Spinal cord (tissue), 10 donors: ENCODE results near the gene RLIM. TPM values are rescaled to one million over a fixed set of nuclear protein-coding genes. Genes with fewer than 3 reads are reported as not detected.
"Not testable (repeated sequence)": the region's sequence is repeated elsewhere in the genome, so short reads cannot be mapped to it uniquely, and the experiment has no call there.

Source experiments
- DNase-seq, 6 donors: peaks; one replicate each; pipeline versions ENCODE4 v3.0.0 to v3.0.0-alpha.2; 2013 to 2015; ENCODE audit warnings: low spot score in 6 of 6, low read depth in 4 of 6
- H3K27ac ChIP-seq: one replicate; pipeline ENCODE4 v1.5.1; 2013; ENCODE audit warnings: low read depth, low read length, control low read depth
- H3K27me3 ChIP-seq: one replicate; pipeline ENCODE4 v1.6.1; 2013; ENCODE audit warnings: low read length; ENCODE audit not compliant: control insufficient read depth, insufficient read depth
- H3K36me3 ChIP-seq: one replicate; pipeline ENCODE4 v1.6.1; 2013; ENCODE audit warnings: low read length; ENCODE audit not compliant: control insufficient read depth, insufficient read depth
- H3K4me1 ChIP-seq: one replicate; pipeline ENCODE4 v1.6.1; 2013; ENCODE audit warnings: low read length; ENCODE audit not compliant: control insufficient read depth, insufficient read depth
- H3K4me3 ChIP-seq: one replicate; pipeline ENCODE4 v1.5.1; 2013; ENCODE audit warnings: low read depth, low read length, control low read depth
- H3K9me3 ChIP-seq: one replicate; pipeline ENCODE4 v1.6.1; 2013; ENCODE audit warnings: low read length; ENCODE audit not compliant: control insufficient read depth, insufficient read depth
- WGBS: methylation state at CpG from one replicate; pipeline ENCODE4 v1.1.5; 2013; ENCODE audit warnings: missing lambda C conversion rate; ENCODE audit not compliant: insufficient coverage; 5-methylcytosine and 5-hydroxymethylcytosine counted together
- long read RNA-seq, 4 donors: transcript quantifications; one replicate each; lab custom pipeline, GENCODE V29; 2026
- polyA plus RNA-seq, 2 donors: library from polyadenylated mRNA; unstranded; fragments of 120-200 nt; gene quantifications; one replicate each; pipeline ENCODE4 v1.2.1, GENCODE V29; 2013; ENCODE audit not compliant: insufficient read length in 2 of 2
- total RNA-seq, 2 donors: library from RNA; depleted of rRNA in 1 of 2; stranded (reverse); fragments of 120-200 nt in 1 of 2; fragments of >200 nt in 1 of 2; gene quantifications; one replicate each; pipeline versions ENCODE4 v1.2.3 to v1.2.4, GENCODE V29; 2013 to 2014
- donor health status: healthy.

RLIM gene, protein sequence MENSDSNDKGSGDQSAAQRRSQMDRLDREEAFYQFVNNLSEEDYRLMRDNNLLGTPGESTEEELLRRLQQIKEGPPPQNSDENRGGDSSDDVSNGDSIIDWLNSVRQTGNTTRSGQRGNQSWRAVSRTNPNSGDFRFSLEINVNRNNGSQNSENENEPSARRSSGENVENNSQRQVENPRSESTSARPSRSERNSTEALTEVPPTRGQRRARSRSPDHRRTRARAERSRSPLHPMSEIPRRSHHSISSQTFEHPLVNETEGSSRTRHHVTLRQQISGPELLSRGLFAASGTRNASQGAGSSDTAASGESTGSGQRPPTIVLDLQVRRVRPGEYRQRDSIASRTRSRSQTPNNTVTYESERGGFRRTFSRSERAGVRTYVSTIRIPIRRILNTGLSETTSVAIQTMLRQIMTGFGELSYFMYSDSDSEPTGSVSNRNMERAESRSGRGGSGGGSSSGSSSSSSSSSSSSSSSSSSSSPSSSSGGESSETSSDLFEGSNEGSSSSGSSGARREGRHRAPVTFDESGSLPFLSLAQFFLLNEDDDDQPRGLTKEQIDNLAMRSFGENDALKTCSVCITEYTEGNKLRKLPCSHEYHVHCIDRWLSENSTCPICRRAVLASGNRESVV
- total RNA-seq (10 to 100 TPM; 52.3 to 94.9 TPM), polyA plus RNA-seq (10 to 100 TPM; 24.3 to 32.2 TPM)
- long read RNA-seq, donor 1, full-length matches to known transcripts, result 4 of 4 reads
- long read RNA-seq, donor 1, partial matches to known transcripts, result 0 of 4 reads
- long read RNA-seq, donor 1, other reads (novel, unspliced or antisense), result 0 of 4 reads
- long read RNA-seq, donor 2, full-length matches to known transcripts, result 3 of 3 reads
- long read RNA-seq, donor 2, partial matches to known transcripts, result 0 of 3 reads
- long read RNA-seq, donor 2, other reads (novel, unspliced or antisense), result 0 of 3 reads
- long read RNA-seq, donor 3, full-length matches to known transcripts, result 4 of 4 reads
- long read RNA-seq, donor 3, partial matches to known transcripts, result 0 of 4 reads
- long read RNA-seq, donor 3, other reads (novel, unspliced or antisense), result 0 of 4 reads
- long read RNA-seq, donor 4, full-length matches to known transcripts, result 9 of 9 reads
- long read RNA-seq, donor 4, partial matches to known transcripts, result 0 of 9 reads
- long read RNA-seq, donor 4, other reads (novel, unspliced or antisense), result 0 of 9 reads

DNA sequence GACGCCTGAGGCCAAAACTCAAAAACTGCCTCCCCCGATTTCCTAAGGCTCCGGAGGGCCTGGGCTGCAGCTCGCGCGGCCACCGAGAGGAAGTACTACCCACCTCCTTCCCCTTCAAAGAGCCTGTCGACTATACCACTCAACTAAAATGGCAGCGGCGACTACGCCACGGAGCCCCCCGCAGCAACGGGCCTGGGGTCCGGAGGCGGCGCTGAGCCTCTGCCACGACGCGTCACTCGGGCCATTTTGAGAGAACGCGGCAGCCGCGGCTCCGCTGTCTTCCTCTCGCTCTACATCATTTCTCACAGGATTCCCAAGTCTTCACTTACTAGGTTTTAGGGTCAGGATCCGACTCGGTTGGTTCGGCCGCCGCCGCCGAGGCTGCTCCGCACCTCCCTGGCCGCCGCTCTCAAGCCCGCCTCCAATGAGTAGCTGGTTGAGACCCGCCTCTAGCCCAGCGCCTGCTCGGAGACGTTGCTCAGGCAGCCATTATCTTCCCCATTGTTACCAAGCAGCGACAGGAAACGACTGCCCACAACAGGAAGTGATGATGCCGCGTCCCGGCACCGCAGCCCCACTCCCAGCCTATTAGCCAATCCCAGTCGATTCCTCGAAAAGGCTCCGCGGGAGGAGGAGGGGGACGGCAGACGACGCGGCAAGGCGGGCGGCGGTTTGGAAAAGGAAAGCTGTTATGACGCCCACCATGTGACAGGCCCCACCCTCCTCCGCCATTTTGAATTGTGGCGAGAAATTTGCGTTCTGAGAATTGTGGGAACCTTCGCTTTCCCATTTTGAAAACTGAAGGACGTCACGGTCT, at the start of gene RLIM:
TSS of gene RLIM (minus strand) at position 532 of the 817 bp plus-strand sequence. CDS start 18,647 bp downstream, outside the sequence.
- DNase-seq, result peak; percentile 74 to 98 (median 86)
- Histone ChIP-seq H3K36me3 (no peaks in the 10 kb centered on the region), H3K4me3 (peak within 1 kb of the TSS; percentile 79), H3K9me3 (no peaks in the 10 kb centered on the region), H3K27ac (peak within 1 kb of the TSS; percentile 97), H3K4me1 (no peaks in the 10 kb centered on the region), H3K27me3 (no peaks in the 10 kb centered on the region)
- WGBS, result 36% methylated on average over 60 of the region's 66 CpGs

DNA sequence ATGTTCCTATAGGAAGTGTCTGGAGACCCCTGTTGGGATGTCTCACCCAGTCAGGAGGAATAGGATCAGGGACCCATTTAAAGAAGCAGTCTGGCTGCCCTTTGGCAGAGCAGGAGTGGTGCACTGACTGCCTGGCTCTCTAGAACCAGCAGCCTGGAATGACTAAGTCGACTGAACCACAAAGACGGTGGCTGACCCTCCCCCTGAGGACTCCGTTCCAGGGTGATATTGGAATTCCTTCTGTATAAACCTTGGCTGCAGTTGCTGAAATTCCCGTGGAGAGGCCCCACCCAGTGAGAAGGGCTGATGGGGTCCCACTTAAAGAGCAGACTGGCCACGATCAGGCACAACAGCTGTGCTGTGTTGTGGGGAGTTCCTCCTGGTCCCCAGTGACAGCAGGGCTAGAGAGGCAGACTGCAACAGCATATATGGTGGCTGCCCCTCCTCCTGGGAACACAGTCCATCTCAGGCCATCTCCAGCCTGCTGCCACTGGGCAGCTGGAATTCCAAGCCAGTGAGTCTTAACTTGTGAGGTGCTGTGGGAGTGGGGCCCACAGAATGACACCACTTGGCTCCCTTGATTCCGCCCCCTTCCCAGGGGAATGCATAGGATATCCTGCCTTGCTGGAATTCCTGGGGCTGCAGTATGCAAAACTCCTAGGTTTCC, 41.8 kb upstream of the RLIM start:
- no peaks in the 10 kb centered on the region for H3K9me3 ChIP-seq
- H3K27me3 ChIP-seq, result no peaks in the 10 kb centered on the region
- no peaks in the 10 kb centered on the region for H3K36me3 ChIP-seq
- no peak for DNase-seq
- H3K4me1 ChIP-seq, result no peaks in the 10 kb centered on the region
- 68% methylated on average over 6 of the region's 6 CpGs for WGBS
- H3K4me3 ChIP-seq, result no peak overlapping the region
- H3K27ac ChIP-seq, result no peak overlapping the region

DNA sequence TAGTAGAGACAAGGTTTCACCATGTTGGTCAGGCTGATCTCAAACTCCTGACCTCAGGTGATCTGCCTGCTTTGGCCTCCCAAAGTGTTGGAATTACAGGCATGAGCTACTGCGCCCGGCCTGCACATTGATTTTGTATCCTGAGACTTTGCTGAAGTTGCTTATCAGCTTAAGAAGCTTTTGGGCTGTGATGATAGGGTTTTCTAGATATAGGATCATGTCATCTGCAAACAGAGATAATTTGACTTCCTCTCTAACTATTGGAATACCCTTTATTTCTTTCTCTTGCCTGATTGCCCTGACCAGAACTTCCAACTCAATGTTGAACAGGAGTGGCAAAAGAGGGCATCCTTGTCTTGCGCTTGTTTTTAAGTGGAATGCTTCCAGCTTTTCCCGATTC, 40.5 kb upstream of the RLIM start:
- not testable (repeated sequence) for H3K4me3 ChIP-seq, H3K27ac ChIP-seq, H3K4me1 ChIP-seq, H3K9me3 ChIP-seq, H3K36me3 ChIP-seq, DNase-seq, H3K27me3 ChIP-seq
- no CpG with 5 or more reads among the region's 4 CpGs for WGBS

- no peak for DNase-seq
- Histone ChIP-seq H3K4me3 (no peak overlapping the region), H3K9me3 (no peaks in the 10 kb centered on the region), H3K36me3 (no peaks in the 10 kb centered on the region), H3K27ac (no peak overlapping the region), H3K27me3 (no peaks in the 10 kb centered on the region), H3K4me1 (no peaks in the 10 kb centered on the region)
- WGBS, result 75% methylated on average over 8 of the region's 9 CpGs
Observed at GRCh38 chrX:74636749-74637314, 22.4 kb upstream of the RLIM start.

DNA sequence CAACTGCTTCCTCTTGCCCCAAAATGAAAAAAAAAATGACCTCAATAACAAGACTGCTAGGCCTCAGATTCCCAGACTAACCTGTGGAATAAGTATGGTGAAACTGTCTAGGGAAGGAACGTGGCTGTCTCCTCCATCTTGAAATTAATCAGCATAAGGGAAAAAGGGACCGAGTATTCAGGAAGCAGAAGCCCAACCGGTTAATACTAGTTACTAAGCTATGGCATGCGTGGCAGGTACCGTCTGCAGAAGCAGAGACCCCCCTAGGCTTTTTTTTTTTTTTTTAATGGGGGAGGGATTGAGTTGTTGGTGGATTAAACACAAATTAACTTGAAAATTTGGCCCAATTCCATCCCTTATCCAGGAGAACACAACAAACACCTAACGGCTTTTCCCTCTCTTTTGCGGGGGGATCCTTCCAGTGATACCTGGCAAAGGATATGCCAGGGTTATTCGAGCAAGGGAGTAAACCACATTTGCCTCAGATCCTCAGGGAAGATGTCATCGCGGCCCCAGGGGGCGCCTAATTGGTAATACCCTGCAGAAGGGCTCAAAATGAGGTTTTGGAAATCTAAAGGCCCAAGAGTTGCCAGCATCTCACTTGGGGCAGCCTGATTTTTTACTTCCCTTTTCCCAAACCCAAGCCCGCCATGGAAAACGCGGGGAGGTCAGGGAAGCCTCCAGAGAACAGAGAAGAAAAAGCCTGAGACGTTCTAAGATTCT, 893 bp downstream of the RLIM start:
- 7% methylated on average over 8 of the region's 15 CpGs for WGBS
- Histone ChIP-seq H3K27ac (peak overlapping the region; percentile 97), H3K27me3 (no peaks in the 10 kb centered on the region), H3K4me1 (no peaks in the 10 kb centered on the region), H3K9me3 (no peaks in the 10 kb centered on the region), H3K36me3 (no peaks in the 10 kb centered on the region), H3K4me3 (peak overlapping the region; percentile 79)
- DNase-seq, result peak in 4 of 6 donors; percentile 3 to 36 (median 16)

DNA sequence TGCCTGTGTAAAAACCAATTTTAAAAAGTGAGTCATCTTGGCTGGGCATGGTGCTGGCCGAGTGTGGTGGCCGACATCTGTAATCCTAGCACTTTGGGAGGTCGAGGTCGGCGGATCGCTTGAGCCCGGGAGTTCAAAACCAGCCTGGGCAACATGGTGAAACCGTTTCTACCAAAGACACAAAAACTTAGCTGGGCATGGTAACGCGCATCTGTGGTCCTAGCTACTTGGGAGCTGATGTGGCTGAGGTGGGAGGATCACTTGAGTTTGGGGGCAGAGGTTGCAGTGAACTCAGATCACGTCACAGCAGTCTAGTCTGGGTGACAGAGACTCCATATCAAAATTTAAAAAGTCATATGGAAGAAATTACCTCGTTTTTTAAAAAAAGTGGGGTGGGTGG, 7.6 kb downstream of the RLIM start:
- Histone ChIP-seq H3K36me3 (no peaks in the 10 kb centered on the region), H3K27ac (no peak overlapping the region), H3K9me3 (no peaks in the 10 kb centered on the region), H3K27me3 (no peaks in the 10 kb centered on the region), H3K4me3 (no peak overlapping the region), H3K4me1 (no peaks in the 10 kb centered on the region)
- no peak for DNase-seq
- 95% methylated on average over 7 of the region's 12 CpGs for WGBS

GRCh38 chrX:74606342-74606741, 8.1 kb downstream of the RLIM start:
- H3K36me3 ChIP-seq, result no peaks in the 10 kb centered on the region
- no peak overlapping the region for H3K4me3 ChIP-seq
- H3K27ac ChIP-seq, result no peak overlapping the region
- H3K9me3 ChIP-seq, result no peaks in the 10 kb centered on the region
- H3K27me3 ChIP-seq, result no peaks in the 10 kb centered on the region
- no peak for DNase-seq
- no peaks in the 10 kb centered on the region for H3K4me1 ChIP-seq

- WGBS, result 55% methylated on average over 2 of the region's 2 CpGs
- no peak overlapping the region for H3K4me3 ChIP-seq
Observed at GRCh38 chrX:74603040-74603439, 11.4 kb downstream of the RLIM start.

More at GRCh38 chrX:74603040-74603439, 11.4 kb downstream of the RLIM start:
- Histone ChIP-seq H3K9me3 (no peaks in the 10 kb centered on the region), H3K36me3 (no peaks in the 10 kb centered on the region), H3K27me3 (no peaks in the 10 kb centered on the region), H3K4me1 (no peaks in the 10 kb centered on the region), H3K27ac (no peak overlapping the region)
- no peak for DNase-seq
